Peyer's patch (tissue), 4 donors: ENCODE data around the gene LUC7L3.

Experiments
- POLR2A ChIP-seq, 2 donors: fragments of 450-650 bp; IDR thresholded peaks; one replicate each; pipeline ENCODE4 v1.5.1; 2017; ENCODE audit warnings: antibody characterized with exemption in 2 of 2, mild to moderate bottlenecking in 2 of 2, moderate library complexity in 2 of 2
- TF ChIP-seq, protein P1 (sequence below), 6 experiments: fragments of 450-650 bp in 4 of 6; fragments of 200-600 bp in 2 of 6; sonication (generic) in 1 of 6; IDR thresholded peaks; one replicate each; pipeline ENCODE4 v1.5.1; 2017 to 2019; ENCODE audit warnings: antibody characterized with exemption in 6 of 6, mild to moderate bottlenecking in 3 of 6, moderate library complexity in 1 of 6

GRCh38 chr17:50708050-50709000, 11.1 kb upstream of the LUC7L3 start:
- TF ChIP-seq POLR2A (IDR thresholded peaks at IDR 0.05) = peak in 1 of 2 donors; percentile 1
- TF ChIP-seq, protein P1, sequence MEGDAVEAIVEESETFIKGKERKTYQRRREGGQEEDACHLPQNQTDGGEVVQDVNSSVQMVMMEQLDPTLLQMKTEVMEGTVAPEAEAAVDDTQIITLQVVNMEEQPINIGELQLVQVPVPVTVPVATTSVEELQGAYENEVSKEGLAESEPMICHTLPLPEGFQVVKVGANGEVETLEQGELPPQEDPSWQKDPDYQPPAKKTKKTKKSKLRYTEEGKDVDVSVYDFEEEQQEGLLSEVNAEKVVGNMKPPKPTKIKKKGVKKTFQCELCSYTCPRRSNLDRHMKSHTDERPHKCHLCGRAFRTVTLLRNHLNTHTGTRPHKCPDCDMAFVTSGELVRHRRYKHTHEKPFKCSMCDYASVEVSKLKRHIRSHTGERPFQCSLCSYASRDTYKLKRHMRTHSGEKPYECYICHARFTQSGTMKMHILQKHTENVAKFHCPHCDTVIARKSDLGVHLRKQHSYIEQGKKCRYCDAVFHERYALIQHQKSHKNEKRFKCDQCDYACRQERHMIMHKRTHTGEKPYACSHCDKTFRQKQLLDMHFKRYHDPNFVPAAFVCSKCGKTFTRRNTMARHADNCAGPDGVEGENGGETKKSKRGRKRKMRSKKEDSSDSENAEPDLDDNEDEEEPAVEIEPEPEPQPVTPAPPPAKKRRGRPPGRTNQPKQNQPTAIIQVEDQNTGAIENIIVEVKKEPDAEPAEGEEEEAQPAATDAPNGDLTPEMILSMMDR (IDR thresholded peaks at IDR 0.05) = peak in 1 of 6 experiments; percentile 0
